ENCODE measurements around the gene GABRG3. TPM values are rescaled to one million over a fixed set of nuclear protein-coding genes. Genes with fewer than 3 reads are reported as not detected.

GABRG3 gene
- total RNA-seq, 1 experiment from 2014 or later: not detected

GRCh38 chr15:27585041-27585640 is 614.2 kb downstream of the GABRG3 start:
- H3K4me3 ChIP-seq (ENCODE audit: low read length): no peak overlapping the region
- DNase-seq: no peak
- no peaks in the 10 kb centered on the region for H3K27me3 ChIP-seq (ENCODE audit: low read length)
- H3K9me2 ChIP-seq (replicated peaks; ENCODE audit: insufficient read depth, low read length): 0 out of 2 replicates have a peak, but pooled peaks cover 3% of the 10 kb centered on the region
- no peak overlapping the region for H3K9ac ChIP-seq (ENCODE audit: low read length)
- H3K9me3 ChIP-seq (ENCODE audit: low read length): peaks cover 17% of the 10 kb centered on the region
- no peak overlapping the region for H3K27ac ChIP-seq (ENCODE audit: low read length)
- no peaks in the 10 kb centered on the region for H3K79me2 ChIP-seq (ENCODE audit: low read length)
- no peaks in the 10 kb centered on the region for H4K20me1 ChIP-seq (ENCODE audit: insufficient read depth, low read depth, low read length)
- H3K4me2 ChIP-seq (ENCODE audit: low read depth, low read length, poor library complexity, severe bottlenecking): no peak overlapping the region
- no peaks in the 10 kb centered on the region for H3K4me1 ChIP-seq (ENCODE audit: low read length)
- H2AFZ ChIP-seq (ENCODE audit: low read length): no peak overlapping the region
- H3K36me3 ChIP-seq (ENCODE audit: insufficient read depth, low read length): no peaks in the 10 kb centered on the region

GRCh38 chr15:27587810-27588209 is 616.8 kb downstream of the GABRG3 start:
- H3K27ac ChIP-seq (ENCODE audit: low read length): no peak overlapping the region
- H4K20me1 ChIP-seq (ENCODE audit: insufficient read depth, low read depth, low read length): no peaks in the 10 kb centered on the region
- no peaks in the 10 kb centered on the region for H3K4me1 ChIP-seq (ENCODE audit: low read length)
- peaks cover 16% of the 10 kb centered on the region for H3K9me3 ChIP-seq (ENCODE audit: low read length)
- H3K9ac ChIP-seq (ENCODE audit: low read length): no peak overlapping the region
- H3K27me3 ChIP-seq (ENCODE audit: low read length): no peaks in the 10 kb centered on the region
- DNase-seq: no peak
- H3K9me2 ChIP-seq (replicated peaks; ENCODE audit: insufficient read depth, low read length): no peaks in the 10 kb centered on the region
- no peaks in the 10 kb centered on the region for H3K36me3 ChIP-seq (ENCODE audit: insufficient read depth, low read length)
- H3K79me2 ChIP-seq (ENCODE audit: low read length): no peaks in the 10 kb centered on the region
- no peak overlapping the region for H3K4me2 ChIP-seq (ENCODE audit: low read depth, low read length, poor library complexity, severe bottlenecking)
- no peak overlapping the region for H3K4me3 ChIP-seq (ENCODE audit: low read length)
- no peak overlapping the region for H2AFZ ChIP-seq (ENCODE audit: low read length)

- no peaks in the 10 kb centered on the region for H4K20me1 ChIP-seq (ENCODE audit: insufficient read depth, low read depth, low read length)
- H3K4me3 ChIP-seq (ENCODE audit: low read length): no peak overlapping the region
- H3K36me3 ChIP-seq (ENCODE audit: insufficient read depth, low read length): no peaks in the 10 kb centered on the region
- no peak overlapping the region for H3K9ac ChIP-seq (ENCODE audit: low read length)
- no peaks in the 10 kb centered on the region for H3K79me2 ChIP-seq (ENCODE audit: low read length)
- no peaks in the 10 kb centered on the region for H3K4me1 ChIP-seq (ENCODE audit: low read length)
- no peak overlapping the region for H3K4me2 ChIP-seq (ENCODE audit: low read depth, low read length, poor library complexity, severe bottlenecking)
- H3K9me3 ChIP-seq (ENCODE audit: low read length): peaks cover 15% of the 10 kb centered on the region
- H2AFZ ChIP-seq (ENCODE audit: low read length): no peak overlapping the region
- no peak for DNase-seq
- H3K27me3 ChIP-seq (ENCODE audit: low read length): no peaks in the 10 kb centered on the region
- no peak overlapping the region for H3K27ac ChIP-seq (ENCODE audit: low read length)
- H3K9me2 ChIP-seq (replicated peaks; ENCODE audit: insufficient read depth, low read length): no peaks in the 10 kb centered on the region
Observed at GRCh38 chr15:27589260-27589659, 618.3 kb downstream of the GABRG3 start.

GRCh38 chr15:27589782-27590181 is 618.8 kb downstream of the GABRG3 start:
- DNase-seq: no peak
- Histone ChIP-seq H3K9me3 (ENCODE audit: low read length) (peaks cover 11% of the 10 kb centered on the region; the same call in 1 of the 2 replicates), H3K9me2 (replicated peaks; ENCODE audit: insufficient read depth, low read length) (no peaks in the 10 kb centered on the region), H3K27me3 (ENCODE audit: low read length) (no peaks in the 10 kb centered on the region), H3K9ac (ENCODE audit: low read length) (no peak overlapping the region), H3K27ac (ENCODE audit: low read length) (no peak overlapping the region), H4K20me1 (ENCODE audit: insufficient read depth, low read depth, low read length) (no peaks in the 10 kb centered on the region), H3K4me1 (ENCODE audit: low read length) (no peaks in the 10 kb centered on the region), H3K4me2 (ENCODE audit: low read depth, low read length, poor library complexity, severe bottlenecking) (no peak overlapping the region), H3K36me3 (ENCODE audit: insufficient read depth, low read length) (no peaks in the 10 kb centered on the region), H3K79me2 (ENCODE audit: low read length) (no peaks in the 10 kb centered on the region), H3K4me3 (ENCODE audit: low read length) (no peak overlapping the region), H2AFZ (ENCODE audit: low read length) (no peak overlapping the region)

Small RNAs within 50 kb of the gene (small RNA-seq; reads per million reads assigned to genes)
- gene RNA5SP391 (not detected), gene SERPINE4P (not detected)

Other genes starting within 250 kb of the GABRG3 start
- gene GABRB3, start 198.1 kb upstream of the GABRG3 start, total RNA-seq (2014; rRNA removed; shearing (Covaris generic); ENCODE audit: low replicate concordance): not detected in 2 replicates
- gene GABRA5, start 104.1 kb upstream of the GABRG3 start, total RNA-seq (2014; rRNA removed; shearing (Covaris generic); ENCODE audit: low replicate concordance): not detected in 2 replicates

Measured in Karpas-422 (cell line).